ENCODE data around the gene WWTR1.
A peak's percentile ranks its signal among the peaks of the same experiment; 100 is the strongest.

WWTR1 gene

DNA sequence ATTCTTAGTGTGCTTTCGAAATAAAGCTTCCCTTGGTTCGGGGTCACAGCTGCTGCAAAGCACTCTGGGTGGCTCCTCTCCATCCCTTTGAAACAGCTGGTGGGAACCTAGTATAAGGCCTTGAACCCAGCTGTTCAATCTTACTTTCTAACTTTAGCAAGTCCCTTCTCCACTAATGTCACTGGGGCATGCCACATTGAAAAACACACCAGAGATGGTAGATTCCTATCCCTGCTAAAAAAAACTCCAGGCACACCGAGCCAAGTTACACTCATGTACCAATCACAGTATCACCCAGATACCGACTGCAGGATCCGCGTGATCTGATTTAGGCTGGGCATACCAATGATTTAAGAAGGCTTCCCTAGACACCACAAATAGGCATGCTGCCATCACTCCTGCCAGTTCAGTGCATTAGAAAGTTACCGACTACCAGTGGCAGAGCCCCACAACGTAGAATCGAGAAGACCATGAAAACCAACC is 65.0 kb downstream of the WWTR1 start:
- DNase-seq (ENCODE audit: low spot score) = no peak

DNA sequence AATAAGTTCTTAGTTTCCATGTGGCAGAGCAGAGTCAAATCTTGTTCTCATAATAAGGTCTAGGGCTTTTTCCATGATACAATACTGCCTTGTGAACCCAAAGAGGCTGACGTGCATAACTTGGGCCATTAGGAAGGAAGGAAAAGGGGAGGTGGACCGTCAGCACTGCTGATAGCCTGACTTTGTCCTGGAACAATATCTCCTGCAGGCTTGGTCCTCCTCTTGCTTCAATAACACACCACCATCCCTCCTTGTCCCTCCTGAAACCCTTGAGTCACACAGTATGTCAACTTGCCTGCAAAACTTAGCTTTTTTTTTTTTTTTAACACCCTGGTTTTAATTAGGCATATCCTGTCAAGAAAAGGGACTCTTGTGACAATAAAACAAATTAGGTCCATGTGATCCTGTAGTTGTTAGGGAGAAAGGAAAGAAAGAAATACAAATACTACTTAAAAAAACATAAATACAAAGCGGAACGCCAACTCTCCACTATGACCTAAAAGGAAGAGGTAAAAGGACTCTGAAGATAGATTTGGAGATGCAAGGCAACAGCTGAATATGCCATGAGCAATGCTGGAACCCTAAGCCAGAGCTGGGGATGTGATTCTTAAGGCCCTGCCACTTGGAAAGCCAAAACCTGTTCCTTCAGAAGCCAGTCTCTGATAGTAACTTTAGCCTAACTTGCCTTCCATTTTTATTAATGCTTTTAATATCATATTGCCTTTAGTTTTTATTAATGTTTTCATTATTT is 67.0 kb downstream of the WWTR1 start:
- no peak for DNase-seq (ENCODE audit: low spot score)

DNA sequence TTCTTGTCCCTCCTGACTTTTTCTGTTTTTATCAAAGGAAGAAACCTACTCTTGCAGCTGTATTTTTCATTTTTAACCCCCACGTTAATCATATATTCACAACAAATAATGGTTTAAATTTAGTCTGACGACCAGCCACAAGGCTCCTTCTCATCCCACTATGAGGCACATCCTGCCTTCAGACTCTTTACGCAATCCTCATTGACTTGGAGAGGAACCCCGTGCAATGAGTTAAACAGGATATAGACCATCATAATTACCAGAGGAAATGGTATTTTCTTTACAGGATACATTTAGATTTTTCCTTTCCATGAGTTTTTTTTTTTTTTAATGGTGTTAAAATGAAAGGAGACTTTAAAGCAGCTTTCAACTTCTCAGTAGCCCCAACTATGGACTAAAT is 68.5 kb downstream of the WWTR1 start:
- DNase-seq (ENCODE audit: low spot score) = no peak

DNA sequence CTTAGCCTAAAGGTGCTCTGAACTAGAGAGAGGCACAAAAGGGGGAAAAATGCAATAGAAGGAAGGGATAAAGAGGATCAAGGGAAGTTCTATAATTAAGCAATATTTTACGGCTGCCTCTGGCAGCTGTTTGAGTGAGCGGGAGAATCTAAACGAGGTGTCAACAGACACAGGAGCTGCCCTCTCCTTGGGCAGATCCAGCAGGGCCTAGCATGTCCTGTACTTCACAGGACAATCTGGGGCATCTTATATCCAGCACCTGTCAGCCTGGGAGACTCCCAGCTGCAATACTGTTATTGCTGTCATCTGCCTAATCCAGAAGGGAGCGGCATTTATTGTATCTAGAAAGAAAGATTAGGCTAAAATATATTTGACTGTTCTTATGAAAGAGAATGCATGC is 68.9 kb downstream of the WWTR1 start:
- DNase-seq (ENCODE audit: low spot score) = no peak

DNA sequence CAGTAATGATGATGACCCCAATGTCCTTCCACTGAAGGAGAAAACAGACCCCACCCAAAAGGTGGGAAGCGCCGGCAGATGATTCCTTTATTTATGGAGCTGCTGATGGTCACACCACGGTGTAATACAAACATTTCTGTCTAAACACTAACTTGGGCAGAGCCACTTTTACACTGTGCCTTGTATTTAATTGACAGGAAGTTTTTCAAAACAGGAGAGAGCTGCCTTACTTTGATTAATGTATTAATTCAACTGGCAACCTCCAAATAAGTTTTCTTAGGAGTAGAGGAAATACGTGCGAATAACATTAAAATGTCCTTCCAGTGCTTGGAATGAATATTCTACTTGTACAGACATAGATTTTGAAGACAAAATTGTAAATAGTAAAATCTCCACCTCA is 70.4 kb downstream of the WWTR1 start:
- DNase-seq (ENCODE audit: low spot score) = no peak

DNA sequence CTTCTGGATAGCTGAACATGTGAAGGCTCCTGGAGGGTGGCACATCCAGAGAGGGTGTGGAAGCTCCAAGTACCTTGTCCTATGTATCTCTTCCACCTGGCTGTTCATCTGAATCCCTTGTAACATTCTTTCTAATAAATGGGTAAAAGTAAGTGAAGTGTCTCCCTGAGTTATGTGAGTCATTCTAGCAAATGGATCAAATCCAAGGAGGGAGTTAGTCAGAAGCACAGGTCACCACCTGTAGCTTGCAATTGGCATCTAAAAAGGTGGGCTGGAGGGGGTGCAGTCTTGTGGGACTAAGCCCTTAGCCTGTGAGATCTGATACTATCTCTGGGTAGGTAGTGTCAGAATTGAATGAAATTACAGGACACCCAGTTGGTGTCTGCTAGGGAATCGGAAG is 71.0 kb downstream of the WWTR1 start:
- no peak for DNase-seq (ENCODE audit: low spot score)

DNA sequence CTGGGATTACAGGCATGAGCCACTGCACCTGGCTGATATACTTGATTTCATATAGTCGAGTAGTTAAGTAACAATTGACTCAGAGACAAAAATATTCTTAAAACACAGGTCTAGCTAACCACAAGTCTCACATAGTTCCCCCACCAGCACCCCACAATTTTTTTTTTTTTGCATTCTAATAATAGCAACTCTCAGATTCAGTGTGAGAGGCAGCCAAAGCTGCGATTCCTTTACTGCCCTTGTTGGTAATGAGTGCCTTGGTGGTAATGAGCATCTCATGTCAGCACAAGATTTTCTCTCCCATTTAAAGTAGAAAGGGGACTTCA is 72.5 kb downstream of the WWTR1 start:
- DNase-seq (ENCODE audit: low spot score) = no peak

DNA sequence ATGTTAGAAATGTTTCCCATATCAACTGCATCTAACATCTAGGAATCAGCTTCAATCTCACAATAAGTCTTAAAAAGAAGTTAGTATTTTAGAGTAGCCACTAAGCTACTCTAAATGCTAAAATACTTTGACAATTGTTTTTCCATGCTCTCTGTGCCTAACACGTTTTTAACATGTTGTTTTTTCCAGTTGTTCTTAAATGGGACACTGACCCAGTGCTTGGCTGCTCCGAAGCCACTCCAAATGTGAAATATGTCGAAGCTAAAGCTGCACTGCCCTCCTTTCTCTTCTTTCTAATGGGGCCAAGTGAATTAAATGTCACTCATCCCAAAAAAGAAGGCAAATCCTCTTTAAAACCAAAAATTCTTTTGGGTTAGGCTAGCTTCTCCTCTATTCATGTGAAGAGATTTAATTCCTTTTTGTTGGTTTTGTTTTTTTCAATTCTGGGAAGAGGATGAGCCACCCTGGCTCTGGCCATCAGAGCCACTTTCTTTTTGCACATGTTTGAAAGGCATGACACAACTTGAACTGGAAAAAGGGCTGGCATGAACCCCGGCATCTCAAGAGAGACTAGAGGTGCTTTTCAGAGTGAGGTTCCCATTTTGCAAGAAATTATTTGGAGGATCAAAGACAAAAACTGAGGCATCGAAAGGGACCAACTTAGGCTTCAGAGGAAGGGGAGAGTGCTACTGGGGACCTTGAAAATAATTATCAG is 73.7 kb downstream of the WWTR1 start:
- no peak for DNase-seq (ENCODE audit: low spot score)

DNA sequence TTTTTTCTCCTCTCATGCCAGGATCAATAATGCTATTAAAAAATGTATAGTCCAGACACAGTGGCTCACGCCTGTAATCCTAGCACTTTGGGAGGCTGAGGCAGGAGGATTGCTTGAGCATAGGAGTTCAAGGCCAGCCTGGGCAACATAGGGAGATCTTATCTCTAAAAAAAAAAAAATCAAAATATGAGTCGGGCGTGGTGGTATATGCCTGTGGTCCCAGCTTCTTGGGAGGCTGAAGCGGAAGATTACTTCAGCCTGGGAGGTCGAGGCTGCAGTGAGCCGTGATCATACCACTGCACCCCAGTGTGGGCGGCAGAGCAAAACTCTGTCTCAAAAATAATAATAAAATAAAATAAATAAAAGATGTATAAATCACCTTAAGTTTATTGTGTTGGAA is 75.4 kb downstream of the WWTR1 start:
- no peak for DNase-seq (ENCODE audit: low spot score)

DNA sequence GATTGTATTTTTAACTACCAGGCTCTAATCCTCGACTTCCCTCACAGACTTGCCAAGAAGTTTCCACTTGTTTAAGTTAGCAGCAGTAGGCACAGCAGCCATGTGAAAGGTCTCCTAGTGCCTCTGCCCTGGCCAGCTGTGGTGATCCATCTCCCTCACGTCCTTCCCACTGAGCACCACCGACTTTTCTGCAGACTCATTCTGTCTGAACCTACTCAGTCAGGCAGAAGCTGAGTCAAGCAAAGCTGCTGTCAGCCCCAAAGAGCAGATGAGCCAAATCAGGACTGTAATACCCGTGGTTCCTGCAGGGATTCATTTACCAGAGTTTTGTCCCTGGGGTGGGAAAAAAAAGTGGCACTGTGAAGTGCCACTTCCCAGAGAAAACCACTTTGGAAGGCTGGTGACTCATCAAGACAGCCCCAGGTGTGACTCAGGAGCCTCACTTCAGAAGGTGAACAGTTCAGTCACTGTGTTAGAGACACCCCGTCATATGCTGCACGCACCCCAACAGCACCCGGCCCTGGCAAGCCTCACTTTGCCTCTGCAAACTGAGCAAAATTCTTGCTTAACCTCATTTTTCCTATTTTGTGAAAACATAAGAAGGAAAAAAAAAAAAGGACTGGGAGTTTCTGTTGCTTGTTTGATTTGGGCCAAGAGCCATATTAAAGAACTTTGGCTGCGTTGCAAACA is 76.0 kb downstream of the WWTR1 start:
- no peak for DNase-seq (ENCODE audit: low spot score)

DNA sequence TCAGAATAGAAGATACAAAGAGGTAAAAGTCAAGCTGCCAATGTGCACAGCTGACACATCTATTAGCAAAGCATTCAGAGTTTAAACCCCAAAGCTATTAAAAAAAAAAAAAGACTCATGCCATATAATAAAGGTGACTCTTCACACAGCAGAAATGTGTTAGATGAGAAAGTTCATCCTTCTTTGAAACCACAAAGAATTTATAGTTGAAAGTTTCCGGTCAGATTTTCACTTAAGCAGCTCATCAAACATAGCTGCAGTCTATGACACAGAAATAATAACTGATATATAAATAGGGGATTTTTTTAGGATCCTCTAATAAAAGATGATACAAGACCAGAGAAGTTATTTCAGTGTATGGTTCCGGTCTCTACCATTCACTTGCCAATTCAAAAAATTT is 76.6 kb downstream of the WWTR1 start:
- DNase-seq (ENCODE audit: low spot score) = no peak

DNA sequence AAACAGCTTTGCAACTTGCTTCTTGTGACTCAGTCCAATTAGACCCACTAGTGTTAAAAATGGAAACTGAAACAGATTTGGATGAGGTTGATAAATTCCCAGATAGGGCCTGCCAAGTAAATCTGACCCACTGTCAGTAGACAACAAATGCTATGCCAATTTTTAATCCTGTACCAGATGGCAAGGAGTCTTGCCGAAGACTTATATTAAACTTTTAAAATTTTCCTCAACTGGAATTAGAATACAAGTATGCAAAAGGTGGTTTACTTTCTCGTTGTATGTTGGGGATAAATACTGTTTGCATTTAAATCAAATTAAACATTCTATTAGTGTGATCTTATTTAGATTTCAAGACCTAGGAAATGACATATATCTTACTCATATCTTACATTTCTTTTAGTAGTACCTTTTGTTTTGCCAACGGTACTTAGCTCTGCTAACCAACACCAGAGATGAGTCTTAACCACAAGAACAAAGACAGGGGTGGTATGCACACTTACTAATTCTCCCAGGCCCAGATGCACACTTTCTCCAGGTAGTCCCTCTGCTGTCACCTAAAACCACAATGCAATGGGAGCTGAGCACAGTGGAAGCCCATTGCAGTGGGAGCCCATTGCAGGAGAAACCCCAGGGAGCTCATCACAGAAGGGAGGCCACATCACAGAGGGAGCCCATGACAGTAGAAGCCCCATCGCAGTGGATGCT is 77.8 kb downstream of the WWTR1 start:
- DNase-seq (ENCODE audit: low spot score) = peak; percentile 13

DNA sequence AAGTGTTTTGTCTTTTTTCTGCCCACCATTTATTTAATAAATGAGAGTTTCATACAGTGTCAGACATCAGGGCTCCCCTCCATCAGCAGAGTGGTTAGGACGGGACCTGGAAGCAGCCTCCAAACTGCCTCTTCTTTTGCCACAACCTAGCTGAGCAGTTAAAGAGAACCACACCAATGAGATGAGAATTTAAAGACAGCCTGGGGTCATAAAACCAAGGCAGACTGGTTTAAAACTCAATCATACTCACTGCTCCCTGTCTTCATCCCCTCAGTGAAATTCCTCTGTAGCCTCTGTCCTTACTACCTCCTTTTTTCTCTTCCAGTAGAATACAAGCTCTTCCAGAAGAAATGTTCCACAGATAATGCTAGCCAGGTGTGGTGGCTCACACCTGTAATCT is 78.7 kb downstream of the WWTR1 start:
- no peak for DNase-seq (ENCODE audit: low spot score)

DNA sequence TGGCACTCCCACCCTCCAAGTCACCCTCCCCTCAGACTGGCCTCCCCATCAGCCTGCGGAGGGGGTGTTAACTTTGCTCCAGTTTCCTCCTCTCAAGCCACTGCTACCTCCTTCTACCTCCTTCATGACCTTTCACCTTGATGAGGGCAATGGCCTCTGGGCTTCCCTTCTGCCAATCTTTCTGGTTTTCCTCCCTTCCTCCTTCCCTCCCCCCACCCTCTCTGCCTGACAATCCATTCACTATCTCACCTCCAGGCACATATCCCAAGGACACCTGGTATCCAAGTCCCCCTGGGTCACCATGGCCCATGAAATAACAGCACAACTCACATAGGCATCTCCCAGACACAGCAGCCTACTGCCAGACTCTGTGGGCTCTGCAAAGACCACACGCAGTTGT is 80.0 kb downstream of the WWTR1 start:
- no peak for DNase-seq (ENCODE audit: low spot score)

DNA sequence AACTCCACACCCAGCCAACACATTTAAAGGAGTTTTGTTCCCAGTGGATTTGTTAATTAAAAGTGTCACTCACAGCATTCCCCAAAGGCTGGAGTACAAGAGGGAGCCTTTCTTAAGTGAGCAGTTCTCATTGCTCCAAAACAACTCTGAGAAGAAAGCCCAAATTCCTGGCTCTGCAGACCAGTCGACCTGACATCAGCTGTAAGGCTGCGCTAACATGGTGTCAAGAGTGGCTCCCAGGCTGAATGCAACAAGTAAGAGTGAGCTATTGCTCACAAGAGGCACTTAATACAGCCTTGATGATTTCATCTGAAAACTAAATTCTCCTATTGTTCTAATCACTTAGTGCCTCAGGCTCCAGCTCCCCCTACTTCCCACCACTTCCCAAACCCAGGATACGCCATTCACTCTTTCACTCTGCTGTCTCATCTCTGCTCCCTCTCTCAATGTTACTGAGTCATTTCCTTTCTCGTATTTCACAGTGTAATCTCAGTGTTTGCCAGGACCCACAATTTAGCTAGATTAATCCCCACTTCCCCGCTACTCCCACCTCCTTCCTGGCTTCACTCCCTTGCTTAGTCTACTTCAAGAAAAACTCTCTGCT is 81.8 kb downstream of the WWTR1 start:
- no peak for DNase-seq (ENCODE audit: low spot score)

DNA sequence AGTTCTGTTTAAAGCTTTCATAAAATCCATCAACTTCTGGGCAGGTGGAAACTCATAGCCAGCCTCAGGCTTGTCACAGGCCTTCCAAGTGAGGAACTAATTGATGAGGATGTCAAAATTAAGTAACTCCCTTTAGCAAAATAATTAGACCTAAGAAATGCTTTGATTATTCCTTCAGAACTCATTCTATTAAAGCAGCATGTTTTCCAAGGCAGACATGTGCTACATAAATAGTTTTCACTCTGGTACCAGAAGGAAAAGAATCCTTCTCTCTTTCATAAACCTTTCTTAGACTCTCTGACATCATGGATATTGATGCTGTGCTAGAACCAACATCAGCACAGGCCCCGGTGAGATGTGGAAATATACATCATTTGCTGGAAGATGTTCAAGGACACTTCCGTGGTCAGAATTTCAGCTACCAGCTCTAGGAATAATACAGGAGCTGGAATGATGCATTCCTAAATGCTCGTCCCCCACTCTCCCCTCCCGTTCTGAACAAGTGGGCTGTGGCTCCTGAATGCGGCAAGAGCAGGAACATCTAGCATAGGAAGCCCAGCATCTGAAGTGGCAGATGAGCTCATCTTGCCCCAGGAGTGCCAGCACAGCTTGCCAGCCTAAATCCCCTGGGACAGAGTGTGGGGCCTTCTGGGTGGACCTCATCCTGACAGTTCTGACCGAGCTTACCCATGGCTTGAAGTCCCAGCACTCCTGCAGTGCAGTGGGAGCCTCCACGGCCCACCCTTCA is 82.4 kb downstream of the WWTR1 start:
- DNase-seq (ENCODE audit: low spot score) = no peak

DNA sequence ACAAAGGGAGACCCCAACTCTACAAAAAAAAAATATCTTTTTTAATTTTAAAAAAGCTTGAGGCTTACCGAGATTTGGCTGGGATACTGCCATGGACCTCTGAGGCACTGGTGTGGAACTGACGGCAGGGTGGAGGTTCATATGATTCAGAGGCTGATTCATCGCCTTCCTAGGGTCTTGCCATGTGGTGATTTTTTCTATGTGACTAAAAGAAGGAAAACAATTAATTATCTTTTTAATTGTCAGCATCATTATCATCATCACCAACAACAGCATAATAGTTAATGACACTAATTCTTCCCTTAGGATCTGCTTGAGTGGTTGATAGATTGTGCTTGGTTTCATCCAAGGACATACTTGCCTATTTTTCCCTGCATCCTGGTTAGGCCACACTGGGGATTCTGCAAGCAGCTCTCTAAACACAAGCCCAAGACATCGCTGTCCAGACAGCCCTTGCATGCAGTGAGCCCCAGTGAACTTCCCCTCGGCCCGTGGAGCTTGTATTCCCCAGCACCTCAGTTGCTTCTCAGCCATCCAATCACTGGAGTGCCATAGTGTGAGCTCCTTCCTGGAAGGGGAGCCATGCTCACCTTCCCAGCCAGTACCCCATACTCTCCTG is 84.9 kb downstream of the WWTR1 start:
- no peak for DNase-seq (ENCODE audit: low spot score)

DNA sequence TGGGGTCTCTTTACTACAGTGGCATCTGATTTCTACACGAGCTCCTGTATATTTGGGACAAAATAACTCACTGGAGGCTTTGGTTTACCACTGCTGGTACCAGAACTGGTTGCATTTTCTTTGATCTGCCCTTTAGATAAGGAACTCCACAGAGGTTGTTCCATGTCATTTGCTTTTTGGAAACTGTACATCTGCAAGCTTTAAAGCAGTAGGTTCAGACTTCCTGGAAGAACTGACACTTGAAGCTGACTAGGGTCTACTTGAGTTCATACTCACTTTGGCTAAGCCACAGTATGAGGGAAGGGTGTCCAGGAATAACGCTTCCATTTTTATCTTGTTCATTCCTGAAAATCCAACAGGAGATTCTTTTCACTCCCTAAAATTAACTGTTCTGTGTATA is 86.4 kb downstream of the WWTR1 start:
- DNase-seq (ENCODE audit: low spot score) = no peak

DNA sequence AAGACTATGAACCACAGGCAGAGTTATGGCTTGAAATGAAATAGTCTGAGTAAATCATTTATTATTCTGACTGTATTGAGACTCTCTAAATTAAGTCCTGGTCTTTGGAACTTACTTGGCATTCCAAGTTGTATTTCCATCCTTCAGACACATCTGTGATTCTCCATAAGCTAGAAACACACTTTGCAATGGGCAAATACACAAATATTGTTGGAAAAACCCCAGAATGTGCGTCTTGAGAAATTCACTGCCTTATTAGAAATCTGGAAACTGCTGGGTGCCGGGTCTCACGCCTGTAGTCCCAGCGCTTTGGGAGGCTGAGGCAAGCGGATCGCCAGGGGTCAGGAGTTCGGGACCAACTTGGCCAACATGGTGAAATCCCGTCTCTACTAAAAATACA is 87.8 kb downstream of the WWTR1 start:
- no peak for DNase-seq (ENCODE audit: low spot score)

DNA sequence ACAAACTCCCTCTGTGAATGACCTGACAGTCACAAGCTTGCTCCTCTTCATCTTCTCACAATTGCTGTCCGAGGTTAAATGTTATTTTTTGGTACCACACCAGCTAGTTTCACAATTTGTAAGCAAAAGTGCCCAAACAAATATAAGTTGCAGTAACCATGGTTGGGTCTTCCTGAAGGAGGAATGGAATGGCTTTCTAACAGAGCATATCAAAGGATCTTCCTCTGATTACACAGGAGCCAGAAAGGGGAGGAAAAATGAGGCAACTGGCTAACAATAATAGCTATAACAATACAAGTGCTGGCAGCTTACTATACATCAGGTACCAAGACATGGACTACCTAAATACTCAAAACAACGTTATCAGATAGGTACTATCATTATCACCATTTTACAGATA is 90.4 kb downstream of the WWTR1 start:
- DNase-seq (ENCODE audit: low spot score) = no peak
